Hepatocyte (in vitro differentiated cells): Measurements from ENCODE around the gene F8. TPM values are rescaled to one million over a fixed set of nuclear protein-coding genes. Genes with fewer than 3 reads are reported as not detected.
"Not testable (repeated sequence)": the region's sequence is repeated elsewhere in the genome, so short reads cannot be mapped to it uniquely, and the experiment has no call there.

Experiments used
- DNase-seq: peaks from one replicate; pipeline ENCODE4 v3.0.0-alpha.2; 2016; ENCODE audit warnings: low spot score
- H2AFZ ChIP-seq: fragments of 200-600 bp; sonication (generic); 2 replicates; pipeline ENCODE4 v1.6.0; 2016; ENCODE audit warnings: antibody characterized with exemption, mild to moderate bottlenecking
- H3K27ac ChIP-seq: fragments of 200-600 bp; sonication (generic); 2 replicates; pipeline ENCODE4 v1.5.1; 2016; ENCODE audit warnings: mild to moderate bottlenecking
- H3K27me3 ChIP-seq: fragments of 200-600 bp; sonication (generic); 2 replicates; pipeline ENCODE4 v1.6.1; 2016
- H3K36me3 ChIP-seq: fragments of 200-600 bp; sonication (generic); replicated peaks from 2 replicates; pipeline ENCODE4 v1.5.1; 2016; ENCODE audit warnings: low read depth; ENCODE audit not compliant: insufficient read depth
- H3K4me1 ChIP-seq: fragments of 200-600 bp; sonication (generic); 2 replicates; pipeline ENCODE4 v1.5.1; 2016; ENCODE audit warnings: mild to moderate bottlenecking, moderate library complexity; ENCODE audit not compliant: insufficient read depth
- H3K4me2 ChIP-seq: fragments of 200-600 bp; sonication (generic); 2 replicates; pipeline ENCODE4 v1.6.0; 2016
- H3K4me3 ChIP-seq: fragments of 200-600 bp; sonication (generic); 2 replicates; pipeline ENCODE4 v1.5.1; 2016; ENCODE audit warnings: mild to moderate bottlenecking
- H3K79me2 ChIP-seq: fragments of 200-600 bp; sonication (generic); 2 replicates; pipeline ENCODE4 v1.6.0; 2017; ENCODE audit warnings: mild to moderate bottlenecking
- H3K9me2 ChIP-seq: fragments of 200-600 bp; sonication (generic); replicated peaks from 2 replicates; pipeline ENCODE4 v1.6.0; 2017; ENCODE audit warnings: mild to moderate bottlenecking; ENCODE audit not compliant: insufficient read depth
- H3K9me3 ChIP-seq: fragments of 200-600 bp; sonication (generic); 2 replicates; pipeline ENCODE4 v1.5.1; 2016; ENCODE audit warnings: low read depth, mild to moderate bottlenecking
- H4K20me1 ChIP-seq: fragments of 200-600 bp; sonication (generic); 2 replicates; pipeline ENCODE4 v1.6.0; 2016; ENCODE audit warnings: mild to moderate bottlenecking; ENCODE audit not compliant: insufficient read depth, poor library complexity, severe bottlenecking
- EZH2 ChIP-seq: fragments of 200-600 bp; sonication (generic); IDR thresholded peaks from 2 replicates; pipeline ENCODE4 v1.6.1; 2016; ENCODE audit warnings: antibody characterized with exemption, mild to moderate bottlenecking, borderline replicate concordance
- EZH2phosphoT487 ChIP-seq: fragments of 200-600 bp; sonication (generic); IDR thresholded peaks from one replicate; pipeline ENCODE4 v1.6.1; 2018; ENCODE audit warnings: antibody characterized with exemption, mild to moderate bottlenecking, low read depth, moderate library complexity; ENCODE audit not compliant: unreplicated experiment, severe bottlenecking
- WGBS: methylation state at CpG from one replicate; pipeline ENCODE4 v1.1.6; 2016; ENCODE audit warnings: low lambda C conversion rate; ENCODE audit errors: missing lambda C conversion rate; 5-methylcytosine and 5-hydroxymethylcytosine counted together
- polyA plus RNA-seq: library from polyadenylated mRNA; unstranded; fragments of >200 nt; fragmentation: Nextera tagmentation; extraction: Ambion mirVana; gene quantifications from 2 replicates; pipeline ENCODE4 v1.2.1, GENCODE V29; 2016
- total RNA-seq: library from RNA; depleted of rRNA; stranded (reverse); fragments of >200 nt; gene quantifications from 2 replicates; pipeline ENCODE4 v1.2.3, GENCODE V29; 2014
- TF ChIP-seq, protein P1 (sequence below): fragments of 200-600 bp; sonication (generic); IDR thresholded peaks from 2 replicates; pipeline ENCODE4 v1.5.1; 2016; ENCODE audit warnings: antibody characterized with exemption, mild to moderate bottlenecking; ENCODE audit not compliant: poor library complexity

F8 gene
- total and polyA plus RNA-seq, 2 experiments from 2014 or later = 0.92 to 1.4 TPM

DNA sequence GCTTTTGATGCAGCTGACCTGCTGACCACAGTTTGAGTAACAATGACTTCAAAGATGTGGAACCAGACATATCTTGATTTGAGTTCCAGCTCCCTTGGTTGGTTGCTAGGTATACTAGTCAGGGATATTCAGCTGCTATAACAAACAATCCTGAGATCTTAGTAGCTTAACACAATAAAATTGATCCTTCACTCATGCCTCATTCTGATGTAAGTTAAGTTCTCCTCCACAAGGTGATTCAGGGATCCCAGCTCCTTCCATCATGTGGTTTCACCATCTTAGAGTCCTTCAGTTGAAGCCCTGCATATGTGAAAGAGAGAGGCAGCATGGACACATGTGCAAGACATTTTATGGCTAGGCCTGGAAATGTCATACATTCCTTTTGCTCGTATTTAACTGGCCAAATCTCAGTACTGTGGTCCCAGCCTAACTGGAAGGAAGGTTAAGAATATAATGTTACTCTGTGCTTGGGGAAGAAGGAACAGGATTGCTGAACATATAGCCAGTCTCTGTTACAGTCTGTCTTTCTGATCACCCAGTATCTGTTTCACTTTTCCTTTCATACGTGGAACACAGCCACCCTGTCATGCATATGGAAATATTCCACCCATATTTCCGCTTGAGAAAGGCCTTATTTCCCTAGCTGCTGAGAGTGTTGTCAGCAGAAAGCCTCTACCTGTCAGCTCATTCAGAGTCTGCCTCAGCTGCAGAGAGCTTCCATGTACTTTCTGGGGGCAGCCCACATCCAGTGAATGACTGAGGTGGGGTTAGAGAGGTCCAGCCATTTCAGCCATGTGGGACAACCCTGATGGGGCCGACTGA lies 195.1 kb downstream of the F8 start:
- no peaks in the 10 kb centered on the region for H3K36me3 ChIP-seq
- no peaks in the 10 kb centered on the region for H3K9me2 ChIP-seq
- H4K20me1 ChIP-seq = no peaks in the 10 kb centered on the region
- no peak overlapping the region for H3K4me3 ChIP-seq
- no peaks in the 10 kb centered on the region for H3K4me1 ChIP-seq
- H3K4me2 ChIP-seq = no peak overlapping the region
- no peak overlapping the region for H3K27ac ChIP-seq
- TF ChIP-seq, protein P1, sequence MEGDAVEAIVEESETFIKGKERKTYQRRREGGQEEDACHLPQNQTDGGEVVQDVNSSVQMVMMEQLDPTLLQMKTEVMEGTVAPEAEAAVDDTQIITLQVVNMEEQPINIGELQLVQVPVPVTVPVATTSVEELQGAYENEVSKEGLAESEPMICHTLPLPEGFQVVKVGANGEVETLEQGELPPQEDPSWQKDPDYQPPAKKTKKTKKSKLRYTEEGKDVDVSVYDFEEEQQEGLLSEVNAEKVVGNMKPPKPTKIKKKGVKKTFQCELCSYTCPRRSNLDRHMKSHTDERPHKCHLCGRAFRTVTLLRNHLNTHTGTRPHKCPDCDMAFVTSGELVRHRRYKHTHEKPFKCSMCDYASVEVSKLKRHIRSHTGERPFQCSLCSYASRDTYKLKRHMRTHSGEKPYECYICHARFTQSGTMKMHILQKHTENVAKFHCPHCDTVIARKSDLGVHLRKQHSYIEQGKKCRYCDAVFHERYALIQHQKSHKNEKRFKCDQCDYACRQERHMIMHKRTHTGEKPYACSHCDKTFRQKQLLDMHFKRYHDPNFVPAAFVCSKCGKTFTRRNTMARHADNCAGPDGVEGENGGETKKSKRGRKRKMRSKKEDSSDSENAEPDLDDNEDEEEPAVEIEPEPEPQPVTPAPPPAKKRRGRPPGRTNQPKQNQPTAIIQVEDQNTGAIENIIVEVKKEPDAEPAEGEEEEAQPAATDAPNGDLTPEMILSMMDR = no peak
- TF ChIP-seq EZH2 (no peak), EZH2phosphoT487 (no peak)
- H3K27me3 ChIP-seq = no peaks in the 10 kb centered on the region
- H3K79me2 ChIP-seq = no peaks in the 10 kb centered on the region
- no peaks in the 10 kb centered on the region for H3K9me3 ChIP-seq
- H2AFZ ChIP-seq = no peak overlapping the region
- no peak for DNase-seq
- WGBS = 66% methylated on average over 4 of the region's 4 CpGs

DNA sequence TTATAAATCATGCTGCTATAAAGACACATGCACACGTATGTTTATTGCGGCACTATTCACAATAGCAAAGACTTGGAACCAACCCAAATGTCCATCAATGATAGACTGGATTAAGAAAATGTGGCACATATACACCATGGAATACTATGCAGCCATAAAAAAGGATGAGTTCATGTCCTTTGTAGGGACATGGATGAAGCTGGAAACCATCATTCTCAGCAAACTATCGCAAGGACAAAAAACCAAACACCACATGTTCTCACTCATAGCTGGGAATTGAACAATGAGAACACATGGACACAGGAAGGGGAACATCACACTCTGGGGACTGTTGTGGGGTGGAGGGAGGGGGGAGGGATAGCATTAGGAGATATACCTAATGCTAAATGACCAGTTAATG lies 196.9 kb downstream of the F8 start:
- not testable (repeated sequence) for H4K20me1 ChIP-seq, H2AFZ ChIP-seq, H3K9me2 ChIP-seq, H3K36me3 ChIP-seq, H3K27ac ChIP-seq, H3K79me2 ChIP-seq, H3K27me3 ChIP-seq, H3K9me3 ChIP-seq, H3K4me3 ChIP-seq, H3K4me2 ChIP-seq, H3K4me1 ChIP-seq, DNase-seq
- 94% methylated on average over 3 of the region's 3 CpGs for WGBS

- WGBS = 86% methylated on average over 1 of the region's 1 CpG
- Histone ChIP-seq H3K79me2 (no peaks in the 10 kb centered on the region), H3K4me1 (no peaks in the 10 kb centered on the region), H3K36me3 (no peaks in the 10 kb centered on the region), H4K20me1 (no peaks in the 10 kb centered on the region), H2AFZ (no peak overlapping the region), H3K9me3 (no peaks in the 10 kb centered on the region), H3K27ac (no peak overlapping the region), H3K9me2 (no peaks in the 10 kb centered on the region), H3K4me3 (no peak overlapping the region), H3K4me2 (no peak overlapping the region), H3K27me3 (no peaks in the 10 kb centered on the region)
- TF ChIP-seq EZH2 (no peak), EZH2phosphoT487 (no peak)
- TF ChIP-seq, protein P1 = no peak
- no peak for DNase-seq
Observed at GRCh38 chrX:154824638-154825037, 197.9 kb downstream of the F8 start.

- no peak for DNase-seq
- no peaks in the 10 kb centered on the region for H3K36me3 ChIP-seq
- H3K4me3 ChIP-seq = no peak overlapping the region
- no peak overlapping the region for H3K4me2 ChIP-seq
- no peaks in the 10 kb centered on the region for H3K4me1 ChIP-seq
- H3K9me3 ChIP-seq = no peaks in the 10 kb centered on the region
- no peaks in the 10 kb centered on the region for H4K20me1 ChIP-seq
- H3K27ac ChIP-seq = no peak overlapping the region
- H3K27me3 ChIP-seq = no peaks in the 10 kb centered on the region
- TF ChIP-seq EZH2 = no peak
- no peaks in the 10 kb centered on the region for H3K79me2 ChIP-seq
- H2AFZ ChIP-seq = no peak overlapping the region
- no peaks in the 10 kb centered on the region for H3K9me2 ChIP-seq
- WGBS = 59% methylated on average over 3 of the region's 3 CpGs
Observed at GRCh38 chrX:154822029-154822428, 200.5 kb downstream of the F8 start.
